Activated T-helper 1 cell treated with anti-CD3 and anti-CD28 coated beads, Interleukin-2, amount 50 U/mL, for 16 hours (primary cell): ENCODE measurements around the gene ACP2.

Source experiments
- DNase-seq, 2 donors: peaks; one replicate each; pipeline ENCODE4 v3.0.0-alpha.2; 2020; ENCODE audit warnings: low read depth in 1 of 2, low spot score in 1 of 2

The ACP2 gene, protein sequence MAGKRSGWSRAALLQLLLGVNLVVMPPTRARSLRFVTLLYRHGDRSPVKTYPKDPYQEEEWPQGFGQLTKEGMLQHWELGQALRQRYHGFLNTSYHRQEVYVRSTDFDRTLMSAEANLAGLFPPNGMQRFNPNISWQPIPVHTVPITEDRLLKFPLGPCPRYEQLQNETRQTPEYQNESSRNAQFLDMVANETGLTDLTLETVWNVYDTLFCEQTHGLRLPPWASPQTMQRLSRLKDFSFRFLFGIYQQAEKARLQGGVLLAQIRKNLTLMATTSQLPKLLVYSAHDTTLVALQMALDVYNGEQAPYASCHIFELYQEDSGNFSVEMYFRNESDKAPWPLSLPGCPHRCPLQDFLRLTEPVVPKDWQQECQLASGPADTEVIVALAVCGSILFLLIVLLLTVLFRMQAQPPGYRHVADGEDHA

GRCh38 chr11:47248664-47249377 lies at the start of gene ACP2:
Gene ACP2, minus strand, starts transcription at chr11:47248814. Its CDS starts 25 bp downstream, at chr11:47248789.
- peak; percentile 75 for DNase-seq

DNA sequence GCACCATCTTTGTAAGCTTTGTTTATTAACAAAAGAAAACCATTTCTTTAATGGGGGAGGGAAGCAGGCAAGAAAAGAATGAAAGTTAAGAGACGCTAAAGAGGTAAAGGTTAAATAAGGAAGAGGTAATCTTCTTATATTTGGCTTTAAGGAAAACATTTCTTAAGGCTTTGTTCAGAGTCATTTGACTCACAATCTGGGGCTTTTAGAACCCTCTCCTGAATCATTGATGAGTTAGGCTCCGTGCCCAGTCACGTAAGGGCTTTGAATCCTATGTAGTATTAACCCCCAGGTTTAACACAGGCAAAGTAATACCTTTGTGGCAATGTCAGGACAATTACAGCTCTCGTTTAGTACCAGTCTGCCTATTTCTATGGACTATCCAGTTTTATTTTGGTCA lies 47.4 kb upstream of the ACP2 start:
- DNase-seq: no peak

GRCh38 chr11:47295385-47295784 lies 46.8 kb upstream of the ACP2 start:
- DNase-seq: no peak

DNA sequence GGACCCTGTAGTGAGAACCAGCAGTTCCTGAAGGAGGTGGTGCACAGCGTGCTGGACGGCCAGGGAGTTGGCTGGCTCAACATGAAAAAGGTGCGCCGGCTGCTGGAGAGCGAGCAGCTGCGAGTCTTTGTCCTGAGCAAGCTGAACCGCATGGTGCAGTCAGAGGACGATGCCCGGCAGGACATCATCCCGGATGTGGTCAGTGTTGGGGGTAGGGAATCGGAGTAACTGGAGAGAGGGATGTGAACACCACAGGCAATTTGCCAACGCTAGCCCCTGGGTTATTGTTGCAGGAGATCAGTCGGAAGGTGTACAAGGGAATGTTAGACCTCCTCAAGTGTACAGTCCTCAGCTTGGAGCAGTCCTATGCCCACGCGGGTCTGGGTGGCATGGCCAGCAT lies 41.2 kb upstream of the ACP2 start:
- no peak for DNase-seq

GRCh38 chr11:47288066-47288465 lies 39.5 kb upstream of the ACP2 start:
- no peak for DNase-seq

GRCh38 chr11:47285969-47286770 lies 37.6 kb upstream of the ACP2 start:
- no peak for DNase-seq

DNA sequence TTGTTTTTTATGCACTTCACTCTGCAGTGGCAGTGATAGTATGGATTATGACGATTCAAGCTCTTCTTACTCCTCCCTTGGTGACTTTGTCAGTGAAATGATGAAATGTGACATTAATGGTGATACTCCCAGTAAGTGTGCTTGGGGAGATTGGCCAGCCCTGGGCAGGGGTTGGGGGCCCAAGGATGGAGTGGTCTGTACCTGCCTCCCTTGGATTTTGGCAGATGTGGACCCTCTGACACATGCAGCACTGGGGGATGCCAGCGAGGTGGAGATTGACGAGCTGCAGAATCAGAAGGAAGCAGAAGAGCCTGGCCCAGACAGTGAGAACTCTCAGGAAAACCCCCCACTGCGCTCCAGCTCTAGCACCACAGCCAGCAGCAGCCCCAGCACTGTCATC lies 35.5 kb upstream of the ACP2 start:
- DNase-seq: no peak

DNA sequence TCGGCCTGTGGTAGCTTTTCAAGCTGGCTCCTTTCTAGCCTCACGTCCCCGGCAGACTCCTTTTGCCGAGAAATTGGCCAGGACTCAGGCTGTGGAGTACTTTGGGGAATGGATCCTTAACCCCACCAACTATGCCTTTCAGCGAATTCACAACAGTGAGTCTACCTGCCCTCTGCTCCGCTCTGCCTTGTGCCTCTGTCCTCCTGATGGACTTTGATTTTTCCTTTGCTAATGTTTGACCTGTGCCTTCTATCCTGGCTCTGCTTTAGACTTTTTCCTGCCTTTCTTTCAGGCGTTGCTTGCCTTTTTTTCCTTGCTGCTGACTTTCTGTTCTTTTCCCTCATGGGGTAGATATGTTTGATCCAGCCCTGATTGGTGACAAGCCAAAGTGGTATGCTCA lies 33.8 kb upstream of the ACP2 start:
- DNase-seq: no peak

- DNase-seq: no peak
These were observed 32.2 kb upstream of the ACP2 start for GRCh38 chr11:47280860-47281259.

- DNase-seq: no peak
These were observed 31.5 kb upstream of the ACP2 start for GRCh38 chr11:47280099-47280498.

- no peak for DNase-seq
These were observed 30.2 kb upstream of the ACP2 start for GRCh38 chr11:47278769-47279168.

- no peak for DNase-seq
These were observed 29.4 kb upstream of the ACP2 start for GRCh38 chr11:47278058-47278457.

DNA sequence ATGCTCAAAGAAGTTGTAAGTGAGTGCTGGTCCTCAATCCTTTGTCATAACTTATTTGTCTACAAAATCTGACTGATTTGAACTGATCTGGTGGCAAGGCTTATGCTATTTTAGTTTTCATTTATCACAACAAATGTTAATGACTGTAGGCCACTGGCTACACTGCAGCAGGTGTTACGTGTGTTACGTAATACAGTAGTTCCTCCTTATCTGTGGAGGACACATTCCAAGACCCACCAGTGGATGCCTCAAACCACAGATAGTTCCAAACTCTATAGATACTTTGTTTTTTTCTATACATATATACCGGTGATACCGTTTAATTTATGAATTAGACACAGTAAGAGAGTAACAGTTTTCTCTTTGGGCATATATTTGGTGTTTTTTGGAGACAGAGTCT lies 28.3 kb upstream of the ACP2 start:
- DNase-seq: no peak

GRCh38 chr11:47274495-47275235 lies 26.1 kb upstream of the ACP2 start:
- DNase-seq: no peak

- DNase-seq: no peak
These were observed 24.1 kb upstream of the ACP2 start for GRCh38 chr11:47272706-47273105.

DNA sequence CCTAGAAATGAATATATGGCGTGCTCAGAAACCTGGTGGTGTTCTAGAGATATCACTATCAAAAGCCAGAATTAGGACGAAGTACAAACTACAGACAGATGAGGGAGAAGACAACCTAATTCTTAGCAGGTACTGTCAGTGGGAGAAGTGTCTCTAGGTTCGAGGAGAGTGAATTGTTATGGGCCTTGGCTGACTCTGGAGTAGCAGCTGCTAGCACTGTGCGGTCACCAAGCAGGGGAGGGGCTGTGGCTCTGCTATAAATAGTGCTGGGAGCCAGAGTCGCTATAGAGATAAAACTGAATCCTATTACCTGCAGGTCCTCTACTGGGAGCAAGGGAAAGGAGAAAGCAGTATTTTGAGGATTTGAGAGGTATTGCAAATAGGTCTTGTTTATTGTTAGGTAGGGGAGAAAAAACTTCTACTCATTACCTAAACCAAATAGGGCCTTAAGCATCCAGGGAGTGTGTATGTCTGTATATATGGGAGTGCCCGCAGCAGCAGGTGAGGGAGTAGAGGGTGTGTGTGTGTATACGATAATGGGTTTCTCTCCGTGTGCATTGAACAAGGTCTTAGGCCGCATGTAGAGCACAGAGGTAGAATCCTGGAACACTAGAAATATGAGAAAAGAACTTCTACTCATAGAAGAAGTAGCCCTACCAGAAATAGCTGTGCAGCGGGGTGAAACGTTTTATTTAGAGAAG lies 23.5 kb upstream of the ACP2 start:
- no peak for DNase-seq

DNA sequence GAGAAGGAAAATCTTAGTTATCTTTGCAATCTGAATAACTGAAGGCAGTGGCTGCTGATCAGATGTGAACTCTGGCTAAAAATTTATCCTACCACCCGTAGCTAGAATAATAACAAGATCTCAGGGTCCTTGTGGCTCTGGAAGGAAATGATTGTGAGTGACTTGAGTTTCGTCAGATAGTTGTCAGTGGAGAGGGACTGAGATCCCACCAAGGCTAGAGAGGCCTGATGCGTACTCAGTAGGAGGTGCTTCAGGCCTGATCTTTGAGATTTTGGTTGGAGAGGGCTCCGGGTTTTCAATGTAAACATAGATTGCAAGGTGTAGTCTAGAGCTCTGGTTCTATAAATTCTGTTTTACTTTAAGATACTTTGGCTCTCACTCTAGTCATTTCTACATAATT lies 22.7 kb upstream of the ACP2 start:
- DNase-seq: no peak

- DNase-seq: no peak
These were observed 22.0 kb upstream of the ACP2 start for GRCh38 chr11:47270331-47271271.

DNA sequence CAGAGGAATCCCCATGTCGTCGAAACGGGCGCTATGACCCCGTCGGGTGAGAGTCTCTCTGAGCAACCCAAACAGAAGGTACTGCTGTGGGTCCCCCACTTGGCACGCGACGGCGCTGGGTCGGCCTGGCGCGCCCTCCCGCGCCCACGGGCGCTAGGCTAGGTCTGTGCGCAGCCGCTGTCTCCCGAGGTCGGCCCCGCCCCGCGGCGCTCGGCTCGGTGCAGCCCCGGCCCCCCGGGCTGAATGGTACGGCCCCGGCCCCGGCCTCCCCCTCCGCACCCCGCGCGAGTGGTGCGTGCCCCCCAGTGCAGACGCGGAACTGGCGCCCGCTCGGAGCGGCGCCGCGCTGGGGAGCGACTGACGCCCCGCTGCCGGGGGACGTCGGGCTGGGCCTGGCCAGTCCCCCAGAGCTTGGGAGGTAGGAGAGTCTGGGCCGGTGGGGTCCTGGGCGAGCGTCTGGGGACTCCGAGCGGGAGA lies 21.3 kb upstream of the ACP2 start, which contains the start of gene MADD:
MADD (plus strand) TSS at position 305 of the 477 bp plus-strand sequence.
- DNase-seq: peak; percentile 81 to 89
